ENCODE measurements around the gene TEK.

- TF ChIP-seq CTCF (IDR thresholded peaks at IDR 0.05), result no peak
- no peak for TF ChIP-seq POLR2A (IDR thresholded peaks at IDR 0.05)
These were observed 72.4 kb downstream of the TEK start for GRCh38 chr9:27181381-27181780.
